ENCODE data around the gene CCL13. TPM values are rescaled to one million over a fixed set of nuclear protein-coding genes. Genes with fewer than 3 reads are reported as not detected.

Gene CCL13
- polyA plus RNA-seq, 1 donor from 2014 or later = not detected

GRCh38 chr17:34314279-34314678 is 42.0 kb upstream of the CCL13 start:
- no peaks in the 10 kb centered on the region for H3K27me3 ChIP-seq (ENCODE audit: insufficient read depth, low read depth, low read length)
- H2AFZ ChIP-seq (ENCODE audit: low read depth, low read length) = no peak overlapping the region
- no peak for TF ChIP-seq TAF1 (IDR thresholded peaks at IDR 0.05; ENCODE audit: low read depth)
- no peak for TF ChIP-seq SMC3 (conservative IDR thresholded peaks at IDR 0.05; ENCODE audit: poor library complexity)
- no peak for TF ChIP-seq REST (IDR thresholded peaks at IDR 0.05; ENCODE audit: borderline replicate concordance)
- no peak for TF ChIP-seq EP300 (conservative IDR thresholded peaks at IDR 0.05; ENCODE audit: poor library complexity, severe bottlenecking)
- TF ChIP-seq MXI1 (conservative IDR thresholded peaks at IDR 0.05; ENCODE audit: poor library complexity, severe bottlenecking) = no peak
- TF ChIP-seq CTCF (IDR thresholded peaks at IDR 0.05; ENCODE audit: poor library complexity, severe bottlenecking) = no peak
- no peak for TF ChIP-seq RAD21 (conservative IDR thresholded peaks at IDR 0.05)
- TF ChIP-seq POLR2AphosphoS5 (IDR thresholded peaks at IDR 0.05) = no peak
- no peak for TF ChIP-seq EZH2 (IDR thresholded peaks at IDR 0.05; ENCODE audit: borderline replicate concordance, insufficient read depth, low read length, poor library complexity, severe bottlenecking)
- H3K79me2 ChIP-seq (replicated peaks; ENCODE audit: insufficient read depth, low read length) = no peaks in the 10 kb centered on the region
- no peak overlapping the region for H3K4me2 ChIP-seq (ENCODE audit: low read length)
- H3K9me3 ChIP-seq (ENCODE audit: low read length) = no peaks in the 10 kb centered on the region
- H4K20me1 ChIP-seq (ENCODE audit: insufficient read depth) = no peaks in the 10 kb centered on the region
- H3K9me2 ChIP-seq (ENCODE audit: insufficient read depth, low read length) = no peaks in the 10 kb centered on the region
- H3K9ac ChIP-seq (ENCODE audit: low read length) = no peak overlapping the region
- no peaks in the 10 kb centered on the region for H3K36me3 ChIP-seq (ENCODE audit: insufficient read depth, low read length)
- H3K27ac ChIP-seq (ENCODE audit: low read length) = no peak overlapping the region
- H3F3A ChIP-seq (ENCODE audit: insufficient read depth, low read length, poor library complexity, severe bottlenecking) = no peaks in the 10 kb centered on the region
- H3K4me3 ChIP-seq (ENCODE audit: low read length) = no peak overlapping the region

GRCh38 chr17:34318474-34318873 is 37.8 kb upstream of the CCL13 start:
- H3K4me3 ChIP-seq (ENCODE audit: low read length) = no peak overlapping the region
- no peaks in the 10 kb centered on the region for H3K9me2 ChIP-seq (ENCODE audit: insufficient read depth, low read length)
- no peak overlapping the region for H2AFZ ChIP-seq (ENCODE audit: low read depth, low read length)
- H3K9ac ChIP-seq (ENCODE audit: low read length) = no peak overlapping the region
- H3K27me3 ChIP-seq (ENCODE audit: insufficient read depth, low read depth, low read length) = no peaks in the 10 kb centered on the region
- no peak overlapping the region for H3K27ac ChIP-seq (ENCODE audit: low read length)
- H3K36me3 ChIP-seq (ENCODE audit: insufficient read depth, low read length) = no peaks in the 10 kb centered on the region
- H3K79me2 ChIP-seq (replicated peaks; ENCODE audit: insufficient read depth, low read length) = no peaks in the 10 kb centered on the region
- no peaks in the 10 kb centered on the region for H3K9me3 ChIP-seq (ENCODE audit: low read length)
- H3F3A ChIP-seq (ENCODE audit: insufficient read depth, low read length, poor library complexity, severe bottlenecking) = no peaks in the 10 kb centered on the region
- H3K4me2 ChIP-seq (ENCODE audit: low read length) = no peak overlapping the region
- TF ChIP-seq REST (IDR thresholded peaks at IDR 0.05; ENCODE audit: borderline replicate concordance) (no peak), POLR2AphosphoS5 (IDR thresholded peaks at IDR 0.05) (no peak), CTCF (IDR thresholded peaks at IDR 0.05; ENCODE audit: poor library complexity, severe bottlenecking) (no peak), EP300 (conservative IDR thresholded peaks at IDR 0.05; ENCODE audit: poor library complexity, severe bottlenecking) (no peak), EZH2 (IDR thresholded peaks at IDR 0.05; ENCODE audit: borderline replicate concordance, insufficient read depth, low read length, poor library complexity, severe bottlenecking) (no peak), TAF1 (IDR thresholded peaks at IDR 0.05; ENCODE audit: low read depth) (no peak), RAD21 (conservative IDR thresholded peaks at IDR 0.05) (no peak), SMC3 (conservative IDR thresholded peaks at IDR 0.05; ENCODE audit: poor library complexity) (no peak), MXI1 (conservative IDR thresholded peaks at IDR 0.05; ENCODE audit: poor library complexity, severe bottlenecking) (no peak)
- H4K20me1 ChIP-seq (ENCODE audit: insufficient read depth) = no peaks in the 10 kb centered on the region

Data from neural cell (in vitro differentiated cells).